Calu3 (cell line): ENCODE data around the gene SLIT1. TPM values are rescaled to one million over a fixed set of nuclear protein-coding genes. Genes with fewer than 3 reads are reported as not detected.

ENCODE experiments used
- BruUV-seq: library from RNA; stranded (reverse); fragments of 400-500 nt; replicated peaks from 2 replicates; lab custom pipeline; 2021; lab: Mats Ljungman, UMichigan
- CTCF ChIA-PET: fragments of 300-600 bp; sonication (Branson Sonifier 250); formaldehyde crosslinking; loops from one replicate; lab custom pipeline; 2022; ENCODE audit warnings: antibody characterized with exemption; lab: Charles Lee
- DNase-seq: peaks from one replicate; pipeline ENCODE4 v3.0.0; 2022
- H3K27ac Mint-ChIP-seq: one replicate; pipeline ENCODE4 v1.8.0; 2022; ENCODE audit warnings: mixed read lengths; ENCODE audit not compliant: unreplicated experiment
- H3K27me3 Mint-ChIP-seq: one replicate; pipeline ENCODE4 v1.8.0; 2022; ENCODE audit warnings: mixed read lengths; ENCODE audit not compliant: unreplicated experiment
- H3K36me3 Mint-ChIP-seq: one replicate; pipeline ENCODE4 v1.8.0; 2022; ENCODE audit warnings: mild to moderate bottlenecking, moderate library complexity, mixed read lengths; ENCODE audit not compliant: insufficient read depth, unreplicated experiment
- H3K4me1 Mint-ChIP-seq: one replicate; pipeline ENCODE4 v1.8.0; 2022; ENCODE audit warnings: mild to moderate bottlenecking, low read depth, mixed read lengths; ENCODE audit not compliant: unreplicated experiment
- H3K4me3 Mint-ChIP-seq: one replicate; pipeline ENCODE4 v1.8.0; 2022; ENCODE audit warnings: mild to moderate bottlenecking, low read depth, moderate library complexity, mixed read lengths; ENCODE audit not compliant: unreplicated experiment
- H3K9me3 Mint-ChIP-seq: one replicate; pipeline ENCODE4 v1.8.0; 2022; ENCODE audit warnings: low read depth, mixed read lengths; ENCODE audit not compliant: unreplicated experiment
- intact Hi-C: fragments of 100-400 bp; cut with micrococcal nuclease; formaldehyde crosslinking; loops from one replicate; pipeline ENCODE4 v1.10.0; 2022; ENCODE audit not compliant: unreplicated experiment
- total RNA-seq: library from RNA; stranded (reverse); gene quantifications from 2 replicates; pipeline ENCODE4 v1.2.3, GENCODE V29; 2022
- TF ChIP-seq, protein P1 (sequence below): fragments of 200-600 bp; IDR thresholded peaks from one replicate; pipeline ENCODE4 v1.8.0; 2022; ENCODE audit warnings: antibody characterized with exemption; ENCODE audit not compliant: unreplicated experiment

SLIT1 gene
- total RNA-seq, 1 experiment from 2014 or later: not detected

DNA sequence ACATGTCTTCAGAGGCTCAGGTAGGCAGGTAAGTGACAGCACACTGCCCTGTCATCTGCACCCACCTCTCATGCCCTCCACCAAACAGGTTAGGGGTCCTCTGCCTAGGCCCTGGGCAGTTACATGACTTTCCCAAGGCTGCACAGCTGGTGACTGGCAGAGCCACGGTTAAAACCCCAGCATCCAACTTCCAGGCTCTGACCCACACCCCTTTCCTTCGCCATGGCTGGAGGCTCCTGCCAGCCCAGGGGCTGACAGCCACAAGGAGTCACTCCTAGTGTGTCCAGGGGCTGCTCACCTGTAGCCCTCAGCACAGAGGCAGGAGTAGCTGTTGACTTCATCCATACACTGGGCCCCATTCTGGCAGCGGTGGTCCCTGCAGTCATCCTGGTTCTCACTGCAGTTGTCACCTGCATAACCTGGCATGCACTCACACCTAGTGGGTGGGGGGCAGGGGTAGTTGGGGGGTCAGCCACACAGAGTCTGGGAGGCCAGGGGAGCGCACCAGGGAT, 175.0 kb downstream of the SLIT1 start:
- peaks cover 2% of the 10 kb centered on the region for H3K9me3 Mint-ChIP-seq
- intact Hi-C loops: no loop called here

DNA sequence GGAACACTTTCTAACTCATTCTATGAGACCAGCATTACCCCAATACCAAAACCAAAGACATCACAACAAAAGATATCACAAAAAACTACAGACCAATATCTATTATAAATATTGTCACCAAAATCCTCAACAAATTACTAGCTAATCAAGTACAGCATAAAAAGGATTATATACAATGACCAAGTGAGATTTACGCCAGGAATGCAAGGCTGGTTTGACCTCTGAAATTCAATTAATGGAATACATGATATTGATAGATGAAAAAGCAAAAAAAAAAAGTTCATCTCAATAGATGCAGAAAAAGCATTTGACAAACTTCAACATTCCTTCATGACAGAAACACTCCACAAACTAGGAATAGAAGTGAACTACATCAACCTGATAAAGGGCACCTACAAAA, 178.3 kb downstream of the SLIT1 start:
- Mint-ChIP-seq H3K9me3 (peaks cover 2% of the 10 kb centered on the region), H3K36me3 (no peaks in the 10 kb centered on the region), H3K27me3 (peaks cover 41% of the 10 kb centered on the region), H3K27ac (no peak overlapping the region), H3K4me3 (no peak overlapping the region), H3K4me1 (no peaks in the 10 kb centered on the region)
- no TSS peak for BruUV-seq
- TF ChIP-seq, protein P1, sequence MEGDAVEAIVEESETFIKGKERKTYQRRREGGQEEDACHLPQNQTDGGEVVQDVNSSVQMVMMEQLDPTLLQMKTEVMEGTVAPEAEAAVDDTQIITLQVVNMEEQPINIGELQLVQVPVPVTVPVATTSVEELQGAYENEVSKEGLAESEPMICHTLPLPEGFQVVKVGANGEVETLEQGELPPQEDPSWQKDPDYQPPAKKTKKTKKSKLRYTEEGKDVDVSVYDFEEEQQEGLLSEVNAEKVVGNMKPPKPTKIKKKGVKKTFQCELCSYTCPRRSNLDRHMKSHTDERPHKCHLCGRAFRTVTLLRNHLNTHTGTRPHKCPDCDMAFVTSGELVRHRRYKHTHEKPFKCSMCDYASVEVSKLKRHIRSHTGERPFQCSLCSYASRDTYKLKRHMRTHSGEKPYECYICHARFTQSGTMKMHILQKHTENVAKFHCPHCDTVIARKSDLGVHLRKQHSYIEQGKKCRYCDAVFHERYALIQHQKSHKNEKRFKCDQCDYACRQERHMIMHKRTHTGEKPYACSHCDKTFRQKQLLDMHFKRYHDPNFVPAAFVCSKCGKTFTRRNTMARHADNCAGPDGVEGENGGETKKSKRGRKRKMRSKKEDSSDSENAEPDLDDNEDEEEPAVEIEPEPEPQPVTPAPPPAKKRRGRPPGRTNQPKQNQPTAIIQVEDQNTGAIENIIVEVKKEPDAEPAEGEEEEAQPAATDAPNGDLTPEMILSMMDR: no peak
- intact Hi-C loops: no loop called here
- CTCF ChIA-PET: no interaction called here
- no peak for DNase-seq

More for the DNA sequence above, 175.0 kb downstream of the SLIT1 start:
- Mint-ChIP-seq H3K36me3 (no peaks in the 10 kb centered on the region), H3K4me1 (no peaks in the 10 kb centered on the region), H3K27me3 (peaks cover 32% of the 10 kb centered on the region), H3K27ac (no peak overlapping the region), H3K4me3 (no peak overlapping the region)
- TF ChIP-seq, protein P1: no peak
- no peak for DNase-seq
- no TSS peak for BruUV-seq
- CTCF ChIA-PET: no interaction called here

DNA sequence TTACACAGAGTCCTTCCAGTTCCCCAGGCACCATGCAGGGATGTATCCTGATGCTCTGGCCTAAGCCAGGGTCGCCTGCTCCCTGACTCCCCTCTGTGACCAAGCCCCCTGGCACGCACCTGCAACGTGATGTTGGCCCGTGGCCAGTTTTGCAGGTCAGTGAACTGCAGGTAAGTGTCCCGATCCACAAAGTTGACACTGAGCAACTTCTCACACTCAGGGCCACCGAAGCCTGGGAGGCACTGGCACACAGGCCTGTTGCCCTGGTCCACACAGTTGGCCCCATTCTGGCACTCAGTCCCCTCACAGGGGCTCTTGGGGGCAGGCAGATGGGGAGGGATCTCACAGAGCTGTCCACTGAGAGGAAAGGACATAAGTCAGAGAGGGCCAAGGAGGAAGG, 179.4 kb downstream of the SLIT1 start:
- CTCF ChIA-PET: interaction anchor here (1.2 kb wide), 1 partner anchor 32 kb away, joined by 4 read pairs; no protein-coding TSS in a partner anchor
- no peak overlapping the region for H3K27ac Mint-ChIP-seq
- intact Hi-C loops: no loop called here
- TF ChIP-seq, protein P1: no peak
- peaks cover 2% of the 10 kb centered on the region for H3K9me3 Mint-ChIP-seq
- H3K27me3 Mint-ChIP-seq: peaks cover 31% of the 10 kb centered on the region
- no TSS peak for BruUV-seq
- no peaks in the 10 kb centered on the region for H3K36me3 Mint-ChIP-seq
- no peak overlapping the region for H3K4me3 Mint-ChIP-seq
- no peaks in the 10 kb centered on the region for H3K4me1 Mint-ChIP-seq
- DNase-seq: no peak

DNA sequence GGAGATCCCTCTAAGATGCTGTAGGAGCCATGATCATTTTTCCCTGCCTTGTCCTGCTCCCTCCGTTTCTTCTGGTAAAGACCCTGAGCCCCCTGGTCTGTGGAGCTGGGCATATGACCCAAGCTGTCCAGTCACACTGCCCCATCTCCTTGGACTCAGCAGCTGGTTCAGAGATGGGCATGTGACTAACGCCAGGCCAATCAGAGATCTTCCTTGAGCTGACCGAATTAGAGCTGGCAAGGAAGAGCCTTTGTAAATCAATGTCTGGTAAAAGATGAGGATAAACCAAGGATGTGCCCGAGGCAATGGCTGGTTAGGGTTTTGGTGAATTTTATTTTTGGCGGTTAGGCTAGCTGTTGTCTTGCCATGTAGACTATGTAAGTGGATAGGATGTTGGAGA, 180.4 kb downstream of the SLIT1 start:
- TF ChIP-seq, protein P1: no peak
- Mint-ChIP-seq H3K4me3 (no peak overlapping the region), H3K4me1 (no peaks in the 10 kb centered on the region), H3K9me3 (peaks cover 2% of the 10 kb centered on the region), H3K36me3 (no peaks in the 10 kb centered on the region), H3K27ac (no peak overlapping the region), H3K27me3 (peaks cover 21% of the 10 kb centered on the region)
- DNase-seq: no peak
- intact Hi-C loops: no loop called here
- no TSS peak for BruUV-seq
- CTCF ChIA-PET: interaction anchor here (1.2 kb wide), 1 partner anchor 33 kb away, joined by 4 read pairs; no protein-coding TSS in a partner anchor
